TTC549 (cell line): ENCODE measurements around the gene THOC7.

Source experiments
- FAIRE-seq: peaks from 2 replicates; lab custom pipeline; 2012; peaks lifted over from hg19 to GRCh38; lab: Jason Lieb, UNC

Gene THOC7

GRCh38 chr3:63842127-63842526 lies 21.5 kb downstream of the THOC7 start:
- FAIRE-seq = no peak

GRCh38 chr3:63841704-63842103 lies 21.9 kb downstream of the THOC7 start:
- FAIRE-seq = no peak

GRCh38 chr3:63832395-63832794 lies 31.2 kb downstream of the THOC7 start:
- FAIRE-seq = no peak

GRCh38 chr3:63830526-63830925 lies 33.1 kb downstream of the THOC7 start:
- no peak for FAIRE-seq

GRCh38 chr3:63824309-63824708 lies 39.3 kb downstream of the THOC7 start:
- no peak for FAIRE-seq

GRCh38 chr3:63819151-63819398 lies 44.5 kb downstream of the THOC7 start, which contains the start of gene C3orf49:
TSS of gene C3orf49 (plus strand) at chr3:63819299. CDS start at chr3:63819472, 173 bp downstream.
- FAIRE-seq = no peak

- peak; percentile 76 for FAIRE-seq
Observed at GRCh38 chr3:63818282-63819150, 45.1 kb downstream of the THOC7 start.

- no peak for FAIRE-seq
Observed at GRCh38 chr3:63817225-63817624, 46.4 kb downstream of the THOC7 start.

GRCh38 chr3:63814237-63814636 lies 49.4 kb downstream of the THOC7 start:
- FAIRE-seq = no peak

GRCh38 chr3:63809607-63810006 lies 54.0 kb downstream of the THOC7 start:
- FAIRE-seq = no peak

- FAIRE-seq = no peak
Observed at GRCh38 chr3:63808633-63809032, 55.0 kb downstream of the THOC7 start.

- no peak for FAIRE-seq
Observed at GRCh38 chr3:63807961-63808565, 55.5 kb downstream of the THOC7 start.

- no peak for FAIRE-seq
Observed at GRCh38 chr3:63803911-63804310, 59.7 kb downstream of the THOC7 start.

GRCh38 chr3:63800097-63800496 lies 63.5 kb downstream of the THOC7 start:
- FAIRE-seq = no peak

- FAIRE-seq = no peak
Observed at GRCh38 chr3:63798949-63799348, 64.7 kb downstream of the THOC7 start.

- no peak for FAIRE-seq
Observed at GRCh38 chr3:63798544-63798943, 65.1 kb downstream of the THOC7 start.

GRCh38 chr3:63795438-63795837 lies 68.2 kb downstream of the THOC7 start:
- no peak for FAIRE-seq

- no peak for FAIRE-seq
Observed at GRCh38 chr3:63791974-63792373, 71.6 kb downstream of the THOC7 start.
